A549 (cell line): Measurements from ENCODE around the gene NUP210. TPM values are rescaled to one million over a fixed set of nuclear protein-coding genes. Genes with fewer than 3 reads are reported as not detected.

ENCODE experiments used
- ATAC-seq, 2 experiments: fragments of 200-7000 bp in 1 of 2; fragments of >200 bp in 1 of 2; cut with Nextera tagmentation in 1 of 2; cut with Tn5 transposase in 1 of 2; 3 replicates each; pipeline versions ENCODE4 v1.8.0 to v1.9.1; 2018 to 2020; ENCODE audit warnings: mild to moderate bottlenecking in 1 of 2, moderate library complexity in 1 of 2
- CTCF ChIA-PET: fragments of 300-600 bp; sonication (Branson Sonifier 250); formaldehyde crosslinking; extraction: SDS; loops from one replicate; lab custom pipeline; 2021; ENCODE audit warnings: antibody characterized with exemption, inconsistent platforms; lab: Yijun Ruan, JAX
- POLR2A ChIA-PET: fragments of 350-600 bp; formaldehyde crosslinking; extraction: SDS; loops from one replicate; lab custom pipeline; 2021; ENCODE audit warnings: antibody characterized with exemption, inconsistent platforms; lab: Yijun Ruan, JAX
- DNase-seq, 2 experiments: peaks; one replicate each; pipeline versions ENCODE4 v3.0.0 to v3.0.0-alpha.2; 2011 to 2016; ENCODE audit warnings: low read depth in 1 of 2, low spot score in 1 of 2
- FAIRE-seq: peaks from 2 replicates; lab custom pipeline; 2011; peaks lifted over from hg19 to GRCh38; lab: Jason Lieb, UNC
- H3K27ac ChIP-seq, 2 experiments: fragments of >200 bp; sonication (Bioruptor Twin); formaldehyde crosslinking; 3 replicates each; pipeline ENCODE4 v1.5.1; 2016 to 2017
- H3K4me1 ChIP-seq: fragments of >200 bp; sonication (Bioruptor Twin); formaldehyde crosslinking; 3 replicates; pipeline ENCODE4 v1.6.1; 2016
- H3K4me2 ChIP-seq: fragments of >200 bp; sonication (Bioruptor Twin); formaldehyde crosslinking; 3 replicates; pipeline ENCODE4 v1.6.1; 2016
- H3K4me3 ChIP-seq: fragments of >200 bp; sonication (Bioruptor Twin); formaldehyde crosslinking; 3 replicates; pipeline ENCODE4 v1.5.1; 2016
- H3K9me3 ChIP-seq: fragments of >200 bp; sonication (Bioruptor Twin); formaldehyde crosslinking; 3 replicates; pipeline ENCODE4 v1.6.1; 2016
- CBX8 ChIP-seq: fragments of 200-600 bp; sonication (generic); IDR thresholded peaks from 2 replicates; pipeline ENCODE4 v1.6.1; 2016
- CEBPB ChIP-seq, 2 experiments: fragments of >200 bp in 1 of 2; sonication (Bioruptor Twin) in 1 of 2; formaldehyde crosslinking in 1 of 2; IDR thresholded peaks; 2 replicates each; pipeline ENCODE4 v1.6.1; 2012 to 2016
- CTCF ChIP-seq: fragments of >200 bp; sonication (Bioruptor Twin); formaldehyde crosslinking; IDR thresholded peaks from 3 replicates; pipeline ENCODE4 v1.5.1; 2016
- ESRRA ChIP-seq: fragments of 150-350 bp; IDR thresholded peaks from 2 replicates; pipeline ENCODE4 v1.6.1; 2014; ENCODE audit warnings: mild to moderate bottlenecking, low read length, borderline replicate concordance
- HOXA7 ChIP-seq: fragments of 250-450 bp; sonication (Bioruptor Pico); IDR thresholded peaks from 2 replicates; pipeline ENCODE4 v1.5.0; 2020; ENCODE audit warnings: mild to moderate bottlenecking, moderate library complexity
- HOXB13 ChIP-seq: fragments of 250-450 bp; sonication (Bioruptor Pico); IDR thresholded peaks from 2 replicates; pipeline ENCODE4 v1.5.0; 2020; ENCODE audit warnings: low read depth, mild to moderate bottlenecking, moderate library complexity
- JUN ChIP-seq, 2 experiments: fragments of >200 bp; sonication (Bioruptor Twin); formaldehyde crosslinking; IDR thresholded peaks; 2 replicates in 1 of 2; 3 replicates in 1 of 2; pipeline ENCODE4 v1.6.1; 2016 to 2017
- KDM1A ChIP-seq: fragments of 200-600 bp; sonication (generic); IDR thresholded peaks from 2 replicates; pipeline ENCODE4 v1.6.1; 2016; ENCODE audit warnings: low read depth, mild to moderate bottlenecking
- PHF8 ChIP-seq: fragments of 200-600 bp; sonication (generic); IDR thresholded peaks from 2 replicates; pipeline ENCODE4 v1.6.1; 2016; ENCODE audit warnings: low read depth, mild to moderate bottlenecking, antibody characterized with exemption, moderate library complexity, borderline replicate concordance
- POLR2A ChIP-seq: IDR thresholded peaks from 2 replicates; pipeline ENCODE4 v1.6.1; 2012; ENCODE audit warnings: mild to moderate bottlenecking, low read length
- POLR2AphosphoS2 ChIP-seq: conservative IDR thresholded peaks from 2 replicates; pipeline ENCODE4 v1.6.1; 2012; ENCODE audit warnings: low read length, improper control_type of control experiment, inconsistent platforms
- RCOR1 ChIP-seq: fragments of 150-350 bp; IDR thresholded peaks from 2 replicates; pipeline ENCODE4 v1.6.1; 2014; ENCODE audit warnings: antibody characterized with exemption, low read length, low read depth
- REST ChIP-seq: fragments of 200-600 bp; sonication (generic); IDR thresholded peaks from 2 replicates; pipeline ENCODE4 v1.6.1; 2016; ENCODE audit warnings: antibody characterized with exemption, mild to moderate bottlenecking, moderate library complexity
- SMC3 ChIP-seq: fragments of >200 bp; sonication (Bioruptor Twin); formaldehyde crosslinking; IDR thresholded peaks from 3 replicates; pipeline ENCODE4 v1.6.1; 2018; ENCODE audit warnings: inconsistent platforms
- ZC3H11A ChIP-seq: fragments of 450-650 bp; IDR thresholded peaks from 2 replicates; pipeline ENCODE4 v1.6.1; 2014; ENCODE audit warnings: antibody characterized with exemption, mild to moderate bottlenecking
- ZFP36 ChIP-seq: fragments of 450-650 bp; IDR thresholded peaks from 2 replicates; pipeline ENCODE4 v1.6.1; 2014; ENCODE audit warnings: borderline replicate concordance; ENCODE audit not compliant: partially characterized antibody
- WGBS: methylation state at CpG from one replicate; pipeline ENCODE4 v1.1.6; 2017; ENCODE audit errors: missing lambda C conversion rate; 5-methylcytosine and 5-hydroxymethylcytosine counted together
- polyA minus RNA-seq: library from RNA; depleted of rRNA, polyadenylated mRNA; stranded (reverse); fragments of >200 nt; gene quantifications from 2 replicates; pipeline ENCODE4 v1.2.3, GENCODE V29; 2011; rRNA and poly(A)+ RNA removed
- polyA plus RNA-seq, 4 experiments: library from polyadenylated mRNA; depleted of rRNA in 3 of 4; stranded (reverse); fragments of >200 nt; fragmentation: RNase III in 1 of 4; extraction: RNeasy Plus Mini Kit Qiagen cat#74134 plus additional on column Dnase treatment in 1 of 4; gene quantifications; 2 replicates in 3 of 4; 3 replicates in 1 of 4; pipeline ENCODE4 v1.2.3, GENCODE V29; 2011 to 2017

Gene NUP210
- polyA plus RNA-seq (2011; rRNA removed) (28.1 and 37.1 TPM in 2 replicates), polyA plus RNA-seq (2017; fragmentation: RNase III; extraction: RNeasy Plus Mini Kit Qiagen cat#74134 plus additional on column Dnase treatment) (24.1 to 25.7 TPM (median 25.0 TPM) in 3 replicates), polyA minus RNA-seq (54.6 and 58.3 TPM in 2 replicates)
- 27.6 and 40.0 TPM in 2 replicates for polyA plus RNA-seq (2012; cell fraction: cytosol; rRNA removed)
- polyA plus RNA-seq (2012; cell fraction: nucleus; rRNA removed), result 97.7 and 127 TPM in 2 replicates

GRCh38 chr3:13420045-13420830 is at the start of gene NUP210:
NUP210 (minus strand) TSS chr3:13420322; CDS start chr3:13420226, 96 bp downstream.
- peak within 1 kb of the TSS; percentile 68 for H3K4me2 ChIP-seq
- peaks cover 11% of the 10 kb centered on the region; the same call in 1 of the 3 replicates for H3K4me1 ChIP-seq
- H3K9me3 ChIP-seq, result no peaks in the 10 kb centered on the region
- POLR2A ChIA-PET, result no interaction called here
- no peak for FAIRE-seq
- peak within 1 kb of the TSS; percentile 81 to 96 for H3K27ac ChIP-seq
- peak; percentile 57 to 64 for DNase-seq
- peak; percentile 67 to 73 for ATAC-seq
- 68% methylated on average over 4 of the region's 90 CpGs for WGBS
- CTCF ChIA-PET, result interaction anchor here (1.1 to 5.1 kb wide), 3 partner anchors 9 to 32 kb away, joined by 3 to 36 read pairs (median 3); no protein-coding TSS in a partner anchor
- TF ChIP-seq CBX8 (no peak), JUN (IDR thresholded peaks at IDR 0.05) (peak in 1 of 2 experiments; percentile 50; a peak in 1 of 5 replicates), POLR2A (peak; percentile 49), PHF8 (peak; percentile 28; the same call in 1 of the 2 replicates)
- TF ChIP-seq, all 56 proteins: peak for 3
- H3K4me3 ChIP-seq, result peak within 1 kb of the TSS; percentile 81

- ChIA-PET CTCF (interaction anchor here (0.7 to 2.6 kb wide), 4 partner anchors 14 to 375 kb away, joined by 3 to 9 read pairs (median 4); no protein-coding TSS in a partner anchor), POLR2A (interaction anchor here (1.0 kb wide), 1 partner anchor 13 kb away, joined by 3 read pairs; the partner anchor contains the start of gene HDAC11)
- FAIRE-seq, result no peak
- Histone ChIP-seq H3K9me3 (no peaks in the 10 kb centered on the region), H3K4me3 (no peak overlapping the region), H3K27ac (no peak overlapping the region), H3K4me2 (no peak overlapping the region), H3K4me1 (peaks cover 8% of the 10 kb centered on the region)
- 65% methylated on average over 4 of the region's 4 CpGs for WGBS
- no peak for DNase-seq
- ATAC-seq, result no peak
- TF ChIP-seq CEBPB (IDR thresholded peaks at IDR 0.05), result no peak
- TF ChIP-seq REST, result no peak
- no peak for TF ChIP-seq CTCF
- no peak for TF ChIP-seq ZC3H11A
- TF ChIP-seq KDM1A, result no peak
- TF ChIP-seq POLR2AphosphoS2, result no peak
- TF ChIP-seq RCOR1, result no peak
- TF ChIP-seq HOXA7 (CRISPR knock-in tag), result no peak
- no peak for TF ChIP-seq SMC3
- TF ChIP-seq HOXB13 (CRISPR knock-in tag), result no peak
- no peak for TF ChIP-seq ZFP36
- TF ChIP-seq ESRRA, result no peak
Measured at GRCh38 chr3:13466781-13467180, 46.7 kb upstream of the NUP210 start.
